Hepatocyte (in vitro differentiated cells): ENCODE measurements around the gene ACADVL. TPM values are rescaled to one million over a fixed set of nuclear protein-coding genes. Genes with fewer than 3 reads are reported as not detected.

Experiments
- DNase-seq: peaks from one replicate; pipeline ENCODE4 v3.0.0-alpha.2; 2016; ENCODE audit warnings: low spot score
- H2AFZ ChIP-seq: fragments of 200-600 bp; sonication (generic); 2 replicates; pipeline ENCODE4 v1.6.0; 2016; ENCODE audit warnings: antibody characterized with exemption, mild to moderate bottlenecking
- H3K27ac ChIP-seq: fragments of 200-600 bp; sonication (generic); 2 replicates; pipeline ENCODE4 v1.5.1; 2016; ENCODE audit warnings: mild to moderate bottlenecking
- H3K27me3 ChIP-seq: fragments of 200-600 bp; sonication (generic); 2 replicates; pipeline ENCODE4 v1.6.1; 2016
- H3K36me3 ChIP-seq: fragments of 200-600 bp; sonication (generic); replicated peaks from 2 replicates; pipeline ENCODE4 v1.5.1; 2016; ENCODE audit warnings: low read depth; ENCODE audit not compliant: insufficient read depth
- H3K4me1 ChIP-seq: fragments of 200-600 bp; sonication (generic); 2 replicates; pipeline ENCODE4 v1.5.1; 2016; ENCODE audit warnings: mild to moderate bottlenecking, moderate library complexity; ENCODE audit not compliant: insufficient read depth
- H3K4me2 ChIP-seq: fragments of 200-600 bp; sonication (generic); 2 replicates; pipeline ENCODE4 v1.6.0; 2016
- H3K4me3 ChIP-seq: fragments of 200-600 bp; sonication (generic); 2 replicates; pipeline ENCODE4 v1.5.1; 2016; ENCODE audit warnings: mild to moderate bottlenecking
- H3K79me2 ChIP-seq: fragments of 200-600 bp; sonication (generic); 2 replicates; pipeline ENCODE4 v1.6.0; 2017; ENCODE audit warnings: mild to moderate bottlenecking
- H3K9me2 ChIP-seq: fragments of 200-600 bp; sonication (generic); replicated peaks from 2 replicates; pipeline ENCODE4 v1.6.0; 2017; ENCODE audit warnings: mild to moderate bottlenecking; ENCODE audit not compliant: insufficient read depth
- H3K9me3 ChIP-seq: fragments of 200-600 bp; sonication (generic); 2 replicates; pipeline ENCODE4 v1.5.1; 2016; ENCODE audit warnings: low read depth, mild to moderate bottlenecking
- H4K20me1 ChIP-seq: fragments of 200-600 bp; sonication (generic); 2 replicates; pipeline ENCODE4 v1.6.0; 2016; ENCODE audit warnings: mild to moderate bottlenecking; ENCODE audit not compliant: insufficient read depth, poor library complexity, severe bottlenecking
- EZH2 ChIP-seq: fragments of 200-600 bp; sonication (generic); IDR thresholded peaks from 2 replicates; pipeline ENCODE4 v1.6.1; 2016; ENCODE audit warnings: antibody characterized with exemption, mild to moderate bottlenecking, borderline replicate concordance
- EZH2phosphoT487 ChIP-seq: fragments of 200-600 bp; sonication (generic); IDR thresholded peaks from one replicate; pipeline ENCODE4 v1.6.1; 2018; ENCODE audit warnings: antibody characterized with exemption, mild to moderate bottlenecking, low read depth, moderate library complexity; ENCODE audit not compliant: unreplicated experiment, severe bottlenecking
- WGBS: methylation state at CpG from one replicate; pipeline ENCODE4 v1.1.6; 2016; ENCODE audit warnings: low lambda C conversion rate; ENCODE audit errors: missing lambda C conversion rate; 5-methylcytosine and 5-hydroxymethylcytosine counted together
- polyA plus RNA-seq: library from polyadenylated mRNA; unstranded; fragments of >200 nt; fragmentation: Nextera tagmentation; extraction: Ambion mirVana; gene quantifications from 2 replicates; pipeline ENCODE4 v1.2.1, GENCODE V29; 2016
- total RNA-seq: library from RNA; depleted of rRNA; stranded (reverse); fragments of >200 nt; gene quantifications from 2 replicates; pipeline ENCODE4 v1.2.3, GENCODE V29; 2014
- TF ChIP-seq, protein P1 (sequence below): fragments of 200-600 bp; sonication (generic); IDR thresholded peaks from 2 replicates; pipeline ENCODE4 v1.5.1; 2016; ENCODE audit warnings: antibody characterized with exemption, mild to moderate bottlenecking; ENCODE audit not compliant: poor library complexity

ACADVL gene
- total and polyA plus RNA-seq, 2 experiments from 2014 or later: 469 to 1,250 TPM

GRCh38 chr17:7224661-7225111 is 4.9 kb downstream of the ACADVL start:
- H4K20me1 ChIP-seq: peaks cover 10% of the 10 kb centered on the region
- no peak overlapping the region for H3K27ac ChIP-seq
- no peak for DNase-seq
- no peaks in the 10 kb centered on the region for H3K9me2 ChIP-seq
- WGBS: 84% methylated on average over 12 of the region's 15 CpGs
- H3K4me3 ChIP-seq: no peak overlapping the region
- H3K9me3 ChIP-seq: no peaks in the 10 kb centered on the region
- TF ChIP-seq EZH2phosphoT487 (no peak), EZH2 (no peak)
- TF ChIP-seq, protein P1, sequence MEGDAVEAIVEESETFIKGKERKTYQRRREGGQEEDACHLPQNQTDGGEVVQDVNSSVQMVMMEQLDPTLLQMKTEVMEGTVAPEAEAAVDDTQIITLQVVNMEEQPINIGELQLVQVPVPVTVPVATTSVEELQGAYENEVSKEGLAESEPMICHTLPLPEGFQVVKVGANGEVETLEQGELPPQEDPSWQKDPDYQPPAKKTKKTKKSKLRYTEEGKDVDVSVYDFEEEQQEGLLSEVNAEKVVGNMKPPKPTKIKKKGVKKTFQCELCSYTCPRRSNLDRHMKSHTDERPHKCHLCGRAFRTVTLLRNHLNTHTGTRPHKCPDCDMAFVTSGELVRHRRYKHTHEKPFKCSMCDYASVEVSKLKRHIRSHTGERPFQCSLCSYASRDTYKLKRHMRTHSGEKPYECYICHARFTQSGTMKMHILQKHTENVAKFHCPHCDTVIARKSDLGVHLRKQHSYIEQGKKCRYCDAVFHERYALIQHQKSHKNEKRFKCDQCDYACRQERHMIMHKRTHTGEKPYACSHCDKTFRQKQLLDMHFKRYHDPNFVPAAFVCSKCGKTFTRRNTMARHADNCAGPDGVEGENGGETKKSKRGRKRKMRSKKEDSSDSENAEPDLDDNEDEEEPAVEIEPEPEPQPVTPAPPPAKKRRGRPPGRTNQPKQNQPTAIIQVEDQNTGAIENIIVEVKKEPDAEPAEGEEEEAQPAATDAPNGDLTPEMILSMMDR: no peak
- peaks cover 15% of the 10 kb centered on the region for H3K4me1 ChIP-seq
- no peaks in the 10 kb centered on the region for H3K27me3 ChIP-seq
- no peak overlapping the region for H3K4me2 ChIP-seq
- no peak overlapping the region for H2AFZ ChIP-seq
- H3K36me3 ChIP-seq: no peaks in the 10 kb centered on the region
- H3K79me2 ChIP-seq: peaks cover 27% of the 10 kb centered on the region

GRCh38 chr17:7225711-7226331 is 6.1 kb downstream of the ACADVL start:
- H3K4me2 ChIP-seq: no peak overlapping the region
- H4K20me1 ChIP-seq: peaks cover 18% of the 10 kb centered on the region
- 92% methylated on average over 16 of the region's 21 CpGs for WGBS
- H3K36me3 ChIP-seq: no peaks in the 10 kb centered on the region
- H3K9me2 ChIP-seq: no peaks in the 10 kb centered on the region
- peaks cover 11% of the 10 kb centered on the region for H3K4me1 ChIP-seq
- peaks cover 38% of the 10 kb centered on the region for H3K79me2 ChIP-seq
- DNase-seq: no peak
- no peaks in the 10 kb centered on the region for H3K9me3 ChIP-seq
- TF ChIP-seq, protein P1: no peak
- no peak for TF ChIP-seq EZH2
- TF ChIP-seq EZH2phosphoT487: no peak
- H2AFZ ChIP-seq: no peak overlapping the region
- no peaks in the 10 kb centered on the region for H3K27me3 ChIP-seq
- no peak overlapping the region for H3K4me3 ChIP-seq
- H3K27ac ChIP-seq: no peak overlapping the region

DNA sequence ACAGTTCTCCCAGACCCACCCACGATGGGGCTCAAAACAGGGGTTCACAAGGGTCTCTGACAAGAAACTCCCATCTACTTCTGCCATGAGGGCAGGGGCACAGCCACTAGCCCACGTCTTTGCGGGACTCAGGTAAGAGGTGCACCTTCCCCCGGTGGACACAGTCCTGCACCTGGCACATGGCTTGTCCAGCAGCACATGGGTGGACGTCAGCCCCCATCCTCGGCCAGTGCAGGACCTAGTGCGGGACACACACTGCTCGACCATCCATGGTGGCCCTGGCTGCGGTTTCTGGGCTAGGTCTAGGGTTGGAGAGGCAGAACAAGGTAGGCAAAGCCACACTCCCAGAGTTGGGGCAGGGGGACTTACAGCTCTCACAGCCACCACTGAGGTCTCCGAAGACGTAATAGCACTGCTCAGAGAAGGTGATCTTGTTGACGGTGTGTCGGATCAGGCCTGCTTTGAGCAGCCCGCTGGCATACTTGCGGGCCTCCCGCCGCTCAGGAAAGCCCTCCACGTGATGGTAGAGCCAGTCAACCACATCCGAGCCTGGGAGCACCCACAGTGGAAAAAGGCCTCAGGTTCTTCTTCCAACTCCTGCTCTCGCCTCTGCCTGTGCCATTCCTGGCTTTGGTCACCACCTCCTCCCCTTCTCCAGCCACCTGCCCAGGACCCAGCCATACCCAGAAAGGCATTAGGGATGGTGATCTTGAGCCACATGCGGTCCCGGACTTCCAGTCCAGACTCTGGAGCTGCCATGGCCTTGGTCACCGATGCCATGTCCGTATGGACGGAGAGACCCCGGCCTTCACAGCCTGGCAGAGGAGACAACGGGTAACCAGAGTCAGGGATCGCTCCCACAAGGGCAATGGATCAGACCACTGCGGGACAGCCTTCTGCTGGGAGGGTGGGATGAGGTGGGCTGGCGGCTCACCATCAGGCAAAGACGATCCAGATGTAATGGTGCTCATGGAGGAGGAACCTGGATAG is 7.3 kb downstream of the ACADVL start:
- Histone ChIP-seq H4K20me1 (peaks cover 30% of the 10 kb centered on the region), H3K79me2 (peaks cover 39% of the 10 kb centered on the region)

More for the DNA sequence above, 7.3 kb downstream of the ACADVL start:
- Histone ChIP-seq H3K27me3 (no peaks in the 10 kb centered on the region), H3K9me2 (no peaks in the 10 kb centered on the region), H3K36me3 (no peaks in the 10 kb centered on the region), H3K4me3 (no peak overlapping the region), H3K4me1 (peaks cover 11% of the 10 kb centered on the region), H3K9me3 (no peaks in the 10 kb centered on the region), H3K27ac (no peak overlapping the region), H3K4me2 (no peak overlapping the region), H2AFZ (no peak overlapping the region)
- WGBS: 97% methylated on average over 31 of the region's 31 CpGs
- DNase-seq: no peak
- TF ChIP-seq EZH2phosphoT487 (no peak), EZH2 (no peak)
- TF ChIP-seq, protein P1: no peak
